Brain microvascular endothelial cell (primary cell): Measurements from ENCODE around the gene ARPC2.

Experiments
- DNase-seq: peaks from one replicate; pipeline ENCODE4 v3.0.0-alpha.2; 2020
- H3K27ac ChIP-seq: fragments of 250-450 bp; sonication (Bioruptor Pico); 2 replicates; pipeline ENCODE4 v1.5.1; 2020; ENCODE audit warnings: mild to moderate bottlenecking, moderate library complexity
- H3K27me3 ChIP-seq: fragments of 250-450 bp; sonication (Bioruptor Pico); replicated peaks from 2 replicates; pipeline ENCODE4 v1.5.1; 2020; ENCODE audit warnings: mild to moderate bottlenecking
- H3K36me3 ChIP-seq: fragments of 250-450 bp; sonication (Bioruptor Pico); replicated peaks from 2 replicates; pipeline ENCODE4 v1.5.1; 2020; ENCODE audit warnings: mild to moderate bottlenecking
- H3K4me3 ChIP-seq: 2 replicates; pipeline ENCODE4 v1.5.1; 2011; ENCODE audit warnings: low read depth, mild to moderate bottlenecking, control low read depth, low read length, moderate library complexity
- in situ Hi-C: cut with HindIII; loops from 2 replicates; pipeline ENCODE4 v1.10.0; 2017; ENCODE audit warnings: low sequenced_read_pairs, low pct_ligation_motif_present
- TF ChIP-seq, protein P1 (sequence below): IDR thresholded peaks from 2 replicates; pipeline ENCODE4 v1.5.1; 2011; ENCODE audit warnings: low read depth, mild to moderate bottlenecking, moderate library complexity, low read length, control low read depth, inconsistent platforms; ENCODE audit errors: missing control alignments

Gene ARPC2

DNA sequence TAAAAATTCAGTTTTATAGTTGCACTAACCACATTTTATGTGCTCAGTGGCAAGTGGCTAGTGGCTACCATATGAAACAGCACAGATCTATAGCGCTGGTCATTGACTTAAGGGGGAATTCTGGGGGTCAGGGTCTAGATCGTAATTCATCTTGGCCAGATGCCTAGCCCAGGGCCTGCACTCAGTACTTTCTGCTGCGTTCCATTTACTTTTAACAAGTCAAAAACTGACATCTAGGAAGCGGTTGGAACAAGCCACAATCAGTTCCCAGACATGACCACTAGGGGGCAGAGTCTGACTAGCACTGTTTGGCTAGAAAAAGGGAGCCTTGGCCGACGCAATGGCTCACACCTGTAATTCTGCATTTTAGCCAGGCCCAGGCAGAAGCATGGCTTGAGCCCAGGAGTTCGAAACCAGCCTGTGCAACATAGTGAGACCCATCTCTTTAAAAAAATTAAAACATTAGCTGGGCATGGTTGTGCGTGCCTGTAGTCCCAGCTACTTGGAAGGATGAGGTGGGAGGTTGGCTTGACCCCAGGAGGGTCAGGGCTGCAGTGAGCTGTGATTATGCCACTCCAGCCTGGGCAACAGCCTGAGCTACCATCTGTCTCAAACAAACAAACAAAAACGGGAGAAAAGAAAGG is 84.3 kb downstream of the ARPC2 start:
- H3K27ac ChIP-seq = no peak overlapping the region
- H3K27me3 ChIP-seq = no peaks in the 10 kb centered on the region
- no peak overlapping the region for H3K4me3 ChIP-seq
- in situ Hi-C loops = no loop called here
- peak; percentile 81 for DNase-seq
- TF ChIP-seq, protein P1, sequence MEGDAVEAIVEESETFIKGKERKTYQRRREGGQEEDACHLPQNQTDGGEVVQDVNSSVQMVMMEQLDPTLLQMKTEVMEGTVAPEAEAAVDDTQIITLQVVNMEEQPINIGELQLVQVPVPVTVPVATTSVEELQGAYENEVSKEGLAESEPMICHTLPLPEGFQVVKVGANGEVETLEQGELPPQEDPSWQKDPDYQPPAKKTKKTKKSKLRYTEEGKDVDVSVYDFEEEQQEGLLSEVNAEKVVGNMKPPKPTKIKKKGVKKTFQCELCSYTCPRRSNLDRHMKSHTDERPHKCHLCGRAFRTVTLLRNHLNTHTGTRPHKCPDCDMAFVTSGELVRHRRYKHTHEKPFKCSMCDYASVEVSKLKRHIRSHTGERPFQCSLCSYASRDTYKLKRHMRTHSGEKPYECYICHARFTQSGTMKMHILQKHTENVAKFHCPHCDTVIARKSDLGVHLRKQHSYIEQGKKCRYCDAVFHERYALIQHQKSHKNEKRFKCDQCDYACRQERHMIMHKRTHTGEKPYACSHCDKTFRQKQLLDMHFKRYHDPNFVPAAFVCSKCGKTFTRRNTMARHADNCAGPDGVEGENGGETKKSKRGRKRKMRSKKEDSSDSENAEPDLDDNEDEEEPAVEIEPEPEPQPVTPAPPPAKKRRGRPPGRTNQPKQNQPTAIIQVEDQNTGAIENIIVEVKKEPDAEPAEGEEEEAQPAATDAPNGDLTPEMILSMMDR = peak; percentile 93
- no peaks in the 10 kb centered on the region for H3K36me3 ChIP-seq
